Smooth muscle cell (in vitro differentiated cells): ENCODE measurements around the gene NBR1. TPM values are rescaled to one million over a fixed set of nuclear protein-coding genes. Genes with fewer than 3 reads are reported as not detected.

ENCODE experiments used
- DNase-seq: peaks from one replicate; lab custom pipeline; 2025; ENCODE audit not compliant: unreplicated experiment; lab: John Stamatoyannopoulos, UW
- H2AFZ ChIP-seq: fragments of 200-600 bp; sonication (generic); 2 replicates; pipeline ENCODE4 v1.6.0; 2016; ENCODE audit warnings: antibody characterized with exemption, low read depth, mild to moderate bottlenecking
- H3F3A ChIP-seq: fragments of 200-600 bp; sonication (generic); 2 replicates; pipeline ENCODE4 v1.6.0; 2017; ENCODE audit warnings: antibody characterized with exemption, low read depth
- H3K27ac ChIP-seq: fragments of 200-600 bp; sonication (generic); 2 replicates; pipeline ENCODE4 v1.5.1; 2016; ENCODE audit warnings: low read depth, mild to moderate bottlenecking
- H3K27me3 ChIP-seq: fragments of 200-600 bp; sonication (generic); 2 replicates; pipeline ENCODE4 v1.6.1; 2016; ENCODE audit warnings: low read depth, mild to moderate bottlenecking
- H3K36me3 ChIP-seq: fragments of 200-600 bp; sonication (generic); 2 replicates; pipeline ENCODE4 v1.5.1; 2016; ENCODE audit warnings: low read depth
- H3K4me1 ChIP-seq: fragments of 200-600 bp; sonication (generic); 2 replicates; pipeline ENCODE4 v1.5.1; 2016; ENCODE audit warnings: low read depth
- H3K4me2 ChIP-seq: fragments of 200-600 bp; sonication (generic); 2 replicates; pipeline ENCODE4 v1.6.0; 2016; ENCODE audit warnings: mild to moderate bottlenecking
- H3K4me3 ChIP-seq: fragments of 200-600 bp; sonication (generic); 2 replicates; pipeline ENCODE4 v1.5.1; 2016; ENCODE audit warnings: mild to moderate bottlenecking
- H3K79me2 ChIP-seq: fragments of 200-600 bp; sonication (generic); 2 replicates; pipeline ENCODE4 v1.6.0; 2016; ENCODE audit warnings: low read depth, mild to moderate bottlenecking
- H3K9ac ChIP-seq: fragments of 200-600 bp; sonication (generic); 2 replicates; pipeline ENCODE4 v1.6.0; 2016; ENCODE audit warnings: low read depth
- H3K9me3 ChIP-seq: fragments of 200-600 bp; sonication (generic); replicated peaks from 2 replicates; pipeline ENCODE4 v1.5.1; 2016; ENCODE audit warnings: low read depth
- H4K20me1 ChIP-seq: fragments of 200-600 bp; sonication (generic); 2 replicates; pipeline ENCODE4 v1.6.0; 2016; ENCODE audit warnings: low read depth
- WGBS: methylation state at CpG from one replicate; pipeline ENCODE4 v1.1.7; 2016; ENCODE audit warnings: low lambda C conversion rate; 5-methylcytosine and 5-hydroxymethylcytosine counted together
- polyA plus RNA-seq: library from polyadenylated mRNA; unstranded; fragments of >200 nt; fragmentation: Nextera tagmentation; extraction: Ambion mirVana; gene quantifications from 2 replicates; pipeline ENCODE4 v1.2.1, GENCODE V29; 2016
- total RNA-seq: library from RNA; depleted of rRNA; stranded (reverse); fragments of >200 nt; gene quantifications from 2 replicates; pipeline ENCODE4 v1.2.3, GENCODE V29; 2014
- TF ChIP-seq, protein P1 (sequence below): fragments of 200-600 bp; sonication (generic); IDR thresholded peaks from 2 replicates; pipeline ENCODE4 v1.5.1; 2017; ENCODE audit warnings: borderline replicate concordance, mild to moderate bottlenecking, antibody characterized with exemption; ENCODE audit not compliant: insufficient read depth, poor library complexity, severe bottlenecking

NBR1 gene
- total and polyA plus RNA-seq, 2 experiments from 2014 or later = 43.5 to 73.9 TPM

DNA sequence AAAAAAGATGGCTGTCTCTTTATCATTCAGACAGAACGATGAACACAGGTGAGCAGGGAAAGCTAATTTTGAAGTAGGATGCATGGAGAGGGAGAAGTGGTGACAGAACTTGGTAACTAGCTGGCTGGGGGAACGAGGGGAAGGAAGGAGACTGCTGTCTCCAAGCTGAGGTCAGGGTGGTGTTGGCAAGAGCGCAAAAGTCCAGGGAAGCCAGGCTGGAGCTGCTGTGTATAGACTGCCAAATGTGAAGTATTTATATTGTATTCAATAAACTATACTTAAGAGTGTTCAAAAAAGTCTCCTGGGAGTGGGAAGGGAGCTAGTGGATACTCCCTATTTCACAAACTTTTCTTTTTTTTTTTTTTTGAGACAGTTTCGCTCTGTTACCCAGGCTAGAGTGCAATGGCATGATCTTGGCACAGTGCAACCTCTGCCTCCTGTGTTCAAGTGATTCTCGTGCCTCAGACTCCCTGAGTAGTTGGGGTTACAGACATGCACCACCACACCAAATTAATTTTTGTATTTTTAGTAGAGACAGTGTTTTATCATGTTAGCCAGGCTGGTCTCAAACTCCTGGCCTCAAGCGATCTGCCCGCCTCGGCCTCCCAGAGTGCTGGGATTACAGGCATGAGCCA is 48.8 kb downstream of the NBR1 start:
- Histone ChIP-seq H3K27ac (no peak overlapping the region), H3K4me1 (no peaks in the 10 kb centered on the region), H3K9ac (no peak overlapping the region), H3K36me3 (no peaks in the 10 kb centered on the region), H3K4me3 (no peak overlapping the region), H3K27me3 (no peaks in the 10 kb centered on the region), H3F3A (no peaks in the 10 kb centered on the region), H4K20me1 (no peaks in the 10 kb centered on the region), H3K4me2 (no peak overlapping the region), H2AFZ (no peak overlapping the region), H3K9me3 (no peaks in the 10 kb centered on the region), H3K79me2 (no peaks in the 10 kb centered on the region)
- WGBS = 93% methylated on average over 8 of the region's 8 CpGs
- TF ChIP-seq, protein P1, sequence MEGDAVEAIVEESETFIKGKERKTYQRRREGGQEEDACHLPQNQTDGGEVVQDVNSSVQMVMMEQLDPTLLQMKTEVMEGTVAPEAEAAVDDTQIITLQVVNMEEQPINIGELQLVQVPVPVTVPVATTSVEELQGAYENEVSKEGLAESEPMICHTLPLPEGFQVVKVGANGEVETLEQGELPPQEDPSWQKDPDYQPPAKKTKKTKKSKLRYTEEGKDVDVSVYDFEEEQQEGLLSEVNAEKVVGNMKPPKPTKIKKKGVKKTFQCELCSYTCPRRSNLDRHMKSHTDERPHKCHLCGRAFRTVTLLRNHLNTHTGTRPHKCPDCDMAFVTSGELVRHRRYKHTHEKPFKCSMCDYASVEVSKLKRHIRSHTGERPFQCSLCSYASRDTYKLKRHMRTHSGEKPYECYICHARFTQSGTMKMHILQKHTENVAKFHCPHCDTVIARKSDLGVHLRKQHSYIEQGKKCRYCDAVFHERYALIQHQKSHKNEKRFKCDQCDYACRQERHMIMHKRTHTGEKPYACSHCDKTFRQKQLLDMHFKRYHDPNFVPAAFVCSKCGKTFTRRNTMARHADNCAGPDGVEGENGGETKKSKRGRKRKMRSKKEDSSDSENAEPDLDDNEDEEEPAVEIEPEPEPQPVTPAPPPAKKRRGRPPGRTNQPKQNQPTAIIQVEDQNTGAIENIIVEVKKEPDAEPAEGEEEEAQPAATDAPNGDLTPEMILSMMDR = no peak
- no peak for DNase-seq

GRCh38 chr17:43220511-43221125 is 49.6 kb downstream of the NBR1 start:
- H3K4me3 ChIP-seq = no peak overlapping the region
- TF ChIP-seq, protein P1 = no peak
- no peak overlapping the region for H3K27ac ChIP-seq
- DNase-seq = no peak
- no peaks in the 10 kb centered on the region for H3K27me3 ChIP-seq
- H3K4me2 ChIP-seq = no peak overlapping the region
- 92% methylated on average over 9 of the region's 9 CpGs for WGBS
- no peaks in the 10 kb centered on the region for H3K36me3 ChIP-seq
- H3K9me3 ChIP-seq = no peaks in the 10 kb centered on the region
- no peaks in the 10 kb centered on the region for H3K4me1 ChIP-seq
- H3K9ac ChIP-seq = no peak overlapping the region
- no peak overlapping the region for H2AFZ ChIP-seq
- H4K20me1 ChIP-seq = no peaks in the 10 kb centered on the region
- H3F3A ChIP-seq = no peaks in the 10 kb centered on the region
- no peaks in the 10 kb centered on the region for H3K79me2 ChIP-seq

DNA sequence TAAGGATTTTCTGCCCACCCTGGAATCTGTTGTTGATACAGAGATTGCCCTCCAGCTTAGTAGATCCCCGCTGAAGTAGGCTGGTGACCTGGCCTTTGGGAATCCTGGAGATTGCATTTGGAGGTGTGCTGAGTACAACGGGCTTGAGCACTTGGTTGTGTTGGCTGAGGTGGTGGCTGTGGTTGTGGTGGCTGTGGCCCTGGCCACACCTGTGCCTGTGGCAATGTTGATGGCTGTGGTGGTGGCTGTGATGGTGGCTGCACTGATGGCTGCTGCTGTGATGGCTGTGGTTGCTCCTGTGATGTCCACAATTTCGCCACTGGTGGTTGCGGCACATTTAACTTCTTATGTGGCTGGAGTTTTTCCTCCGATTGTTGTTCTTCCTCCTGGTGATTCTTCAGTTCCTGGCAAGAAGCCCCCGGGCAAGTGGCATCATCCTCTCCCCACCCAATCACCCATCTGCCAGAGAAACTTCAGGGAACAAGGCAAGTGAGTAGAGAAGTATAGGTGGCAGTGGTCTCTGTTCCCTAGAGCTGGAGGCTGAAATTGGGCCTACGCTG is 53.2 kb downstream of the NBR1 start:
- H3K27ac ChIP-seq = no peak overlapping the region
- H3F3A ChIP-seq = no peaks in the 10 kb centered on the region
- H3K4me1 ChIP-seq = no peaks in the 10 kb centered on the region
- H3K27me3 ChIP-seq = no peaks in the 10 kb centered on the region
- no peaks in the 10 kb centered on the region for H3K9me3 ChIP-seq
- TF ChIP-seq, protein P1 = no peak
- 97% methylated on average over 7 of the region's 7 CpGs for WGBS
- no peaks in the 10 kb centered on the region for H3K79me2 ChIP-seq
- no peaks in the 10 kb centered on the region for H4K20me1 ChIP-seq
- H2AFZ ChIP-seq = no peak overlapping the region
- H3K4me3 ChIP-seq = no peak overlapping the region
- no peak overlapping the region for H3K9ac ChIP-seq
- no peak for DNase-seq
- no peaks in the 10 kb centered on the region for H3K36me3 ChIP-seq
- H3K4me2 ChIP-seq = no peak overlapping the region
